ENCODE measurements around the gene SOS1. TPM values are rescaled to one million over a fixed set of nuclear protein-coding genes. Genes with fewer than 3 reads are reported as not detected.

SOS1 gene
- total and polyA plus RNA-seq, 2 experiments from 2014 or later, result 15.3 to 31.6 TPM

DNA sequence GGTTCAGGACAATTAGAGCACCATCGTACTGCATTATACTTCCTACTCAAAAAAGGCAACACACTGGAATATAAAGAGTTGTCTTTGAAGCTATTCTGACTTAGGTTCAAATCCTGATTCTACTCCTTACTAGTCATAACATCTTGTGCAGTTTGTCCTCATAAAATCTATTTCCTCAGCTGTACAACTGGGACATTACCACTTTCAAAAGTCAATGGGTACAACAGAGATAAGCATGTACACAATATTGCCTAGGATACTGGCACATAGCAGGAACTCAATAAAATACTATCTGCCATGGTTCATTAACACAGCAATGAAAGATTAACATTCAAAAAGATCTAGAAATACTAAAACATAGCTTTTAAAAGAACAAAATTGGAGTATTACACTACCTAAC, 11.3 kb downstream of the SOS1 start:
- Histone ChIP-seq H3K36me3 (no peaks in the 10 kb centered on the region), H3K9me3 (ENCODE audit: low read depth) (no peaks in the 10 kb centered on the region), H3K4me1 (ENCODE audit: low read depth) (peaks cover 10% of the 10 kb centered on the region), H3K27ac (no peak overlapping the region), H3K4me3 (no peak overlapping the region), H3K27me3 (no peaks in the 10 kb centered on the region)
- TF ChIP-seq, protein P1, sequence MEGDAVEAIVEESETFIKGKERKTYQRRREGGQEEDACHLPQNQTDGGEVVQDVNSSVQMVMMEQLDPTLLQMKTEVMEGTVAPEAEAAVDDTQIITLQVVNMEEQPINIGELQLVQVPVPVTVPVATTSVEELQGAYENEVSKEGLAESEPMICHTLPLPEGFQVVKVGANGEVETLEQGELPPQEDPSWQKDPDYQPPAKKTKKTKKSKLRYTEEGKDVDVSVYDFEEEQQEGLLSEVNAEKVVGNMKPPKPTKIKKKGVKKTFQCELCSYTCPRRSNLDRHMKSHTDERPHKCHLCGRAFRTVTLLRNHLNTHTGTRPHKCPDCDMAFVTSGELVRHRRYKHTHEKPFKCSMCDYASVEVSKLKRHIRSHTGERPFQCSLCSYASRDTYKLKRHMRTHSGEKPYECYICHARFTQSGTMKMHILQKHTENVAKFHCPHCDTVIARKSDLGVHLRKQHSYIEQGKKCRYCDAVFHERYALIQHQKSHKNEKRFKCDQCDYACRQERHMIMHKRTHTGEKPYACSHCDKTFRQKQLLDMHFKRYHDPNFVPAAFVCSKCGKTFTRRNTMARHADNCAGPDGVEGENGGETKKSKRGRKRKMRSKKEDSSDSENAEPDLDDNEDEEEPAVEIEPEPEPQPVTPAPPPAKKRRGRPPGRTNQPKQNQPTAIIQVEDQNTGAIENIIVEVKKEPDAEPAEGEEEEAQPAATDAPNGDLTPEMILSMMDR (IDR thresholded peaks at IDR 0.05; ENCODE audit: low read depth, low read length), result no peak
- DNase-seq (ENCODE audit: low read depth in 1 of 2, low spot score in 1 of 2), result no peak

GRCh38 chr2:39108377-39108776, 12.5 kb downstream of the SOS1 start:
- Histone ChIP-seq H3K27me3 (no peaks in the 10 kb centered on the region), H3K9me3 (ENCODE audit: low read depth) (no peaks in the 10 kb centered on the region), H3K4me3 (no peak overlapping the region), H3K4me1 (ENCODE audit: low read depth) (peaks cover 10% of the 10 kb centered on the region), H3K36me3 (no peaks in the 10 kb centered on the region), H3K27ac (peak overlapping the region; percentile 63)
- no peak for DNase-seq (ENCODE audit: low read depth in 1 of 2, low spot score in 1 of 2)
- TF ChIP-seq, protein P1 (IDR thresholded peaks at IDR 0.05; ENCODE audit: low read depth, low read length), result no peak

DNA sequence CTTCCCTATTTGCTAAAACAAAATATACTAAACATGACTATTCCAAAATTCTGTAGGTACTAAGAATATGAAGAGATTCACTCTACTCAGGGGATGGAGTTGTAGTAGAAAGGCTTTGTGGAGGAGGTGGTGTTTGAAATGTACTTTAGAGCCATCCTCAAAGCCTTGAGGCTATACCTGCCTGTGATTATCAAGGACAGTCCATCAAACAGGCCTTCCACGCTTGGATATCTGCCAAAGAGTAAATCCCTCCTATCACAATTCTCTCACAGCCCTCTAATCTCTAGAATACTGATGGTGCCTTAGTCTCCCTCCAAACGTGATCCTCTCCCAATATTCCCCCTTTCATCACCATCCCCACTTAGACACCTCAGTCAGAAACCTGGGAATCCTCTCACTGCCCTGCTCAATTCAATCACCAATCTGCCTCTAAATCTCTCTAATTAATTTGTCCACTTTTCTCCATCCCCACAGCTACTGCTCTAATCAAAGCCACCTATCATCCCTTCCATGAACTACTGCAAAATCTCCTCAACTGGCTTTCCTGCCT, 13.1 kb downstream of the SOS1 start:
- no peak overlapping the region for H3K4me3 ChIP-seq
- H3K27ac ChIP-seq, result peak overlapping the region; percentile 63
- no peaks in the 10 kb centered on the region for H3K9me3 ChIP-seq (ENCODE audit: low read depth)
- no peak for DNase-seq (ENCODE audit: low read depth in 1 of 2, low spot score in 1 of 2)
- peaks cover 10% of the 10 kb centered on the region for H3K4me1 ChIP-seq (ENCODE audit: low read depth)
- no peaks in the 10 kb centered on the region for H3K27me3 ChIP-seq
- no peaks in the 10 kb centered on the region for H3K36me3 ChIP-seq
- TF ChIP-seq, protein P1 (IDR thresholded peaks at IDR 0.05; ENCODE audit: low read depth, low read length), result no peak

- Histone ChIP-seq H3K9me3 (ENCODE audit: low read depth) (no peaks in the 10 kb centered on the region), H3K27ac (peak overlapping the region; percentile 9), H3K36me3 (no peaks in the 10 kb centered on the region), H3K4me3 (no peak overlapping the region), H3K27me3 (no peaks in the 10 kb centered on the region), H3K4me1 (ENCODE audit: low read depth) (peaks cover 10% of the 10 kb centered on the region)
- TF ChIP-seq, protein P1 (IDR thresholded peaks at IDR 0.05; ENCODE audit: low read depth, low read length), result no peak
- peak in 1 of 2 donors; percentile 17 for DNase-seq (ENCODE audit: low read depth in 1 of 2, low spot score in 1 of 2)
Measured at GRCh38 chr2:39107156-39107555, 13.7 kb downstream of the SOS1 start.

DNA sequence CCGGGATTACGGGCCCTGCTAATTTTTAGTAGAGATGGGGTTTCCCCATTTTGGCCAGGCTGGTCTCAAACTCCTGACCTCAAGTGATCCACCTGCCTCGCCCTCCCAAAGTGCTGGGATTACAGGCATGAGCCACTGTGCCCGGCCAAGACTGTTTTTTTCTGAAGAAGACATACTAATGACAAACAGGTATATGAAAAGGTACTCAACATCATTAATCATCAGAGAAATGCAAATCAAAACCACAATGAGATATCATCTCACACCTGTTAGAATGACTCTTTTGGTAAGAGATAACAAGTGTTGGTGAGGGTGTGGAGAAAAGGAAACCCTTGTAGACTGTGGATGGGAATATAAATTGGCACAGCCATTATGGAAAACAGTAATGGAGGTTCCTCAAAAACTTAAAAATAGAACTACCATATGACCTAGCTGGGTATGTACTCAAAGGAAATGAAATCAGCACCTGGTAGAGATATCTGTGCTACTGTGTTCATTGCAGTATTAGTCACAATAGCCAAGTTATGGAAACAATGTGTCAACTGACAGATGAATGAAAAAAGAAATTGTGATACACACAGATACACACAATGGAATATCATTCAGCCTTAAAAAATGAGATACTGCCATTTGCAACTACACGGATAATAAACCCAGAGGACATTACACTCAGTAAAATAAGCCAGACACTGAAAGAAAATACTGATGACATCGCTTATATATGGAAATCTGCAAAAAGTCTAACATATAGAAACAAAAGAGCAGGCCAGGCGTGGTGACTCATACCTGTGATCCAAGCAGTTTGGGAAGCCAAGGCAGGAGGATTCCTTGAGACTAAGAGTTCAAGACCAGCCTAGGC, 20.8 kb downstream of the SOS1 start:
- TF ChIP-seq, protein P1 (IDR thresholded peaks at IDR 0.05; ENCODE audit: low read depth, low read length), result no peak
- H3K9me3 ChIP-seq (ENCODE audit: low read depth), result no peaks in the 10 kb centered on the region
- no peak overlapping the region for H3K4me3 ChIP-seq
- no peak overlapping the region for H3K27ac ChIP-seq
- no peaks in the 10 kb centered on the region for H3K4me1 ChIP-seq (ENCODE audit: low read depth)
- H3K36me3 ChIP-seq, result no peaks in the 10 kb centered on the region
- no peaks in the 10 kb centered on the region for H3K27me3 ChIP-seq
- DNase-seq (ENCODE audit: low read depth in 1 of 2, low spot score in 1 of 2), result peak in 1 of 2 donors; percentile 18

Data from cardiac muscle cell (in vitro differentiated cells and primary cell).